Neural crest cell (in vitro differentiated cells): ENCODE results near the gene PLAC1. TPM values are rescaled to one million over a fixed set of nuclear protein-coding genes. Genes with fewer than 3 reads are reported as not detected.

Experiments
- DNase-seq: peaks from one replicate; pipeline ENCODE4 v3.0.0; 2021; ENCODE audit warnings: low read depth, mixed read lengths, low spot score
- H3K27ac Mint-ChIP-seq: one replicate; pipeline ENCODE4 v1.8.0; 2021; ENCODE audit warnings: mild to moderate bottlenecking, mixed read lengths; ENCODE audit not compliant: unreplicated experiment
- H3K27me3 Mint-ChIP-seq: 2 replicates; pipeline ENCODE4 v1.8.0; 2021; ENCODE audit warnings: low read depth, mild to moderate bottlenecking, mixed read lengths
- H3K36me3 Mint-ChIP-seq: 2 replicates; pipeline ENCODE4 v1.8.0; 2021; ENCODE audit warnings: low read depth, mild to moderate bottlenecking, mixed read lengths
- H3K4me1 Mint-ChIP-seq: 2 replicates; pipeline ENCODE4 v1.8.0; 2021; ENCODE audit warnings: mixed read lengths
- H3K4me3 Mint-ChIP-seq: one replicate; pipeline ENCODE4 v1.8.0; 2021; ENCODE audit warnings: mild to moderate bottlenecking, mixed read lengths
- H3K9me3 Mint-ChIP-seq: 2 replicates; pipeline ENCODE4 v1.8.0; 2021; ENCODE audit warnings: mixed read lengths
- total RNA-seq: library from RNA; stranded (reverse); gene quantifications from 2 replicates; pipeline ENCODE4 v1.2.1, GENCODE V29; 2021
- TF ChIP-seq, protein P1 (sequence below): fragments of 200-600 bp; sonication (generic); conservative IDR thresholded peaks from 2 replicates; pipeline ENCODE4 v1.5.0; 2021; ENCODE audit warnings: antibody characterized with exemption, mild to moderate bottlenecking

PLAC1 gene
- total RNA-seq, 1 donor from 2014 or later = not detected

DNA sequence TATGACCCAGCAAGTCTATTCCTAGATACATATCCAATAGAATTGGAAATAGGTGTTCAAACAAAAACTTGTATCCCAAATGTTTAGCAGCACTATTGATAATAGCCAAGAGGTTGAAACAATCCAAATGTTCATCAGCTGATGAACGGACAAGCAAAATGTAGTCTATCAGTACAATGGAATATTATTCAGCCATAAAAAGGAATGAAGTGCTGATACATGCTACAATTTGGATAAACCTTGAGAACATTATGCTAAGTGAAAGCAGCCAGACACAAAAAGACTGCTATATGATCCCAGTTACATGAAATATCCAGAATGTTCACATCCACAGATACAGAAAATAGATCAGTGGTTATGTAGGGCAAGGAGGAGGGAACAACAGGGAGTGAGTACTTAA is 50.1 kb downstream of the PLAC1 start:
- DNase-seq = no peak
- no peak overlapping the region for H3K4me3 Mint-ChIP-seq
- peaks cover 15% of the 10 kb centered on the region for H3K4me1 Mint-ChIP-seq
- no peaks in the 10 kb centered on the region for H3K36me3 Mint-ChIP-seq
- TF ChIP-seq, protein P1, sequence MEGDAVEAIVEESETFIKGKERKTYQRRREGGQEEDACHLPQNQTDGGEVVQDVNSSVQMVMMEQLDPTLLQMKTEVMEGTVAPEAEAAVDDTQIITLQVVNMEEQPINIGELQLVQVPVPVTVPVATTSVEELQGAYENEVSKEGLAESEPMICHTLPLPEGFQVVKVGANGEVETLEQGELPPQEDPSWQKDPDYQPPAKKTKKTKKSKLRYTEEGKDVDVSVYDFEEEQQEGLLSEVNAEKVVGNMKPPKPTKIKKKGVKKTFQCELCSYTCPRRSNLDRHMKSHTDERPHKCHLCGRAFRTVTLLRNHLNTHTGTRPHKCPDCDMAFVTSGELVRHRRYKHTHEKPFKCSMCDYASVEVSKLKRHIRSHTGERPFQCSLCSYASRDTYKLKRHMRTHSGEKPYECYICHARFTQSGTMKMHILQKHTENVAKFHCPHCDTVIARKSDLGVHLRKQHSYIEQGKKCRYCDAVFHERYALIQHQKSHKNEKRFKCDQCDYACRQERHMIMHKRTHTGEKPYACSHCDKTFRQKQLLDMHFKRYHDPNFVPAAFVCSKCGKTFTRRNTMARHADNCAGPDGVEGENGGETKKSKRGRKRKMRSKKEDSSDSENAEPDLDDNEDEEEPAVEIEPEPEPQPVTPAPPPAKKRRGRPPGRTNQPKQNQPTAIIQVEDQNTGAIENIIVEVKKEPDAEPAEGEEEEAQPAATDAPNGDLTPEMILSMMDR = no peak
- no peak overlapping the region for H3K27ac Mint-ChIP-seq
- H3K9me3 Mint-ChIP-seq = peaks cover 13% of the 10 kb centered on the region
- H3K27me3 Mint-ChIP-seq = no peaks in the 10 kb centered on the region

DNA sequence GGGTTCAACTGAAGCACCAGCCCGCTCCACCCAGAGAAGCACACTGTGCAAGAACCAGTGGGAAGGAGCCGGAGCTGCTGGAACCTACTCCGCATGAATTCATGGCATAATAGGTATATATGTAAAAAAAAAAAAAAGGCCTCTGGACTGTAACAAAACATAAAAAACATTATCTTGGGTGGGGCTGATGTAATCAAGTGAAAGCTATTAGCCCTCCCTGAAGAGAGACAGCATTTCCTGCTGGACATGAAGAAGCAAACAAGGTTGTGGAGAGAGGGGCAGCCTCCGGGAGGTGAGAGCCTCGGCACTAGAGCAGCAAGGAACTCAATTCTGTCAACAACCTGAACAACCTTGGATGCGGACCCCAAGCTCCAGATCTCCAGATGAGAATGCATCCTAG is 50.7 kb downstream of the PLAC1 start:
- TF ChIP-seq, protein P1 = no peak
- Mint-ChIP-seq H3K36me3 (peaks cover 2% of the 10 kb centered on the region), H3K4me3 (no peak overlapping the region), H3K27ac (no peak overlapping the region), H3K4me1 (peaks cover 15% of the 10 kb centered on the region), H3K9me3 (peaks cover 15% of the 10 kb centered on the region), H3K27me3 (no peaks in the 10 kb centered on the region)
- no peak for DNase-seq

DNA sequence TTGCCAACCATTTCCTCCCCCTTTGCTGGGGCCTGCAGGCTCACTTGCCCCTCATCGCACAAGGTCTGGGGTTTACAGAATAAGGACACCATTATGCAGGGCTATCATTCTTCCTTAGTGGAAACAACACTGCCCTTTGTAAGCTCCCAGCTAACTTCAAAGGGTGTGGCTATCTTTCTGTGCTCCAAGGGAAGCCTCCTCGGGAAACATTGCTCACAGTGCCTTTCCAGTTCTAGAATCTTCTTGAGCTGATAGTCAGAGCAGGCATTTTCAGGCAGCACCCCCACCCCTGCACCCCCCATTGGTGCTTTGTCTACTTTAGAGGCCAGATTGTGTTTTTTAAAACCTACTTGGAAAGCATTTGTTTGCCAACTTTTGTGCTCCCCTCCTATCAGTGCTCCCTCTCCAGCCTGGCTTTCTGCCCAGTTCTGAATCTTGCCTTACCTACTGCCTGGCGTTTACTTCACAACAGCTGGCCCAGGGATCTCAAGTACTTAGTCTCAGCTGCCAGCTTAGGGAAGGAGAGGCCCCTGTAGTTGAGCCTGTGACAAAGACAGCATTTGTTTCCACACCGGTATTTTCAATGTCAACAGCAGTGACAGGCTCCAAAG is 53.5 kb downstream of the PLAC1 start:
- H3K9me3 Mint-ChIP-seq = peaks cover 17% of the 10 kb centered on the region
- H3K27me3 Mint-ChIP-seq = no peaks in the 10 kb centered on the region
- no peak for DNase-seq
- H3K36me3 Mint-ChIP-seq = peaks cover 3% of the 10 kb centered on the region
- H3K27ac Mint-ChIP-seq = peak overlapping the region; percentile 97
- TF ChIP-seq, protein P1 = no peak
- H3K4me1 Mint-ChIP-seq = peaks cover 15% of the 10 kb centered on the region
- H3K4me3 Mint-ChIP-seq = peak overlapping the region; percentile 50

DNA sequence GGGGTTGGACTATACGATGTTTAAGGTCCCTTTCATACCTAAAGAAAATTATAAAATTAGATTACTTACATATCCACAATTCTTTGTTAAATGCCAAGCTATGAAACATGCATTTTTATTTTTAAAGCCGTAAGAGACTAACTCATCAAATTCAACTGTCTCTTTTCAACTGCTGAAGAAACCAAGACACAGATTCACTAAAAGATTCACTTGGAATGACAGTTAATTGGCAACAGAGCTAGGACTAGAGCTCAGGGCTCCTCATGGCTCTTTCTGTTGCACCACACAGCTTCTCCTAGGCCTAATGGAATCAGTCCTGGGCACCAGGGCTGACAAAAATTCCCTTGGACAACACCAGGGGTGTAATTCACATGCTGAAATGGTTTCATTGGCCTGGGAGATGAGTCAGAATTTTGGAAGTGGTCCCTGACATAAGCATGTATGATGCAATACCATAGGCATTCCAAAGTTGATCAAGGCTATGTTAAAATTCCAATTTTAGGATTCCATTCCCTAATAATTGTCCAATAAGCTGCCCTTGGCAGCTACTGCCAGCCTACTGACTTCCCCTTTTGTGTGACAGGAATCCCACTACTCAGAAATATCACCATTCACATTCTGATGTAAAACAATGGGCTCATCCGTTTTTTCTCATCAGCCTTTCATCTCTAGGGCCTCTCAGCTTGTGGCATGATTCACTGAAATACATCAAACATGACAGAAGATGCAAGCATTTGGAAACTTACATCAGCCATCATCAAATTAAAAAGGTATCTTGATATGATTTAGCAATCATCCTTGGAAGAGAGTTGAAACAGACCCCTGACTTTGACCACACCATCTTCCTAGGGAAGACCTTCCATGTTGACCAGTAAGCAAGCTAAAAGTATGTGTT is 54.2 kb downstream of the PLAC1 start:
- H3K4me1 Mint-ChIP-seq = peaks cover 15% of the 10 kb centered on the region
- no peaks in the 10 kb centered on the region for H3K27me3 Mint-ChIP-seq
- no peak for DNase-seq
- TF ChIP-seq, protein P1 = no peak
- peaks cover 3% of the 10 kb centered on the region for H3K36me3 Mint-ChIP-seq
- H3K4me3 Mint-ChIP-seq = peak overlapping the region; percentile 50
- peaks cover 14% of the 10 kb centered on the region for H3K9me3 Mint-ChIP-seq
- peak overlapping the region; percentile 97 for H3K27ac Mint-ChIP-seq

DNA sequence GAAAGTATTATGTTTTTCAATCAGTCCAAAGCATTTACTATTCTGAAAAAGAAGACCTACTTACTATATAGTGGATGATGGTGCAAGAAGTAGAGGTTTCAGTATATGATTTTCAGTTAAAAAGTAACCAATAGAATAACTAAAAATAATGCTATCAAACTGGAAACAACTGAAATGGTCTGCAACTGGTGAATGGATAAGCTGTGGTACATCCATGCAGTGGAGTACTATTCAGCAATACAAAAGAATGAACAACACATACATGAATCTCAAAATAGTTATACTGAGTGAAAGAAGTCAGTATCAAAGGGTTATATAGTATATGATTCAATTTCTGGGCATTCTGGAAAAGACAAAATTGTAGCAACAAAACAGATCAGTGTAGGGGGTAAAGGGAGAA is 55.9 kb downstream of the PLAC1 start:
- peaks cover 15% of the 10 kb centered on the region for H3K4me1 Mint-ChIP-seq
- peaks cover 3% of the 10 kb centered on the region for H3K36me3 Mint-ChIP-seq
- H3K9me3 Mint-ChIP-seq = peaks cover 9% of the 10 kb centered on the region
- H3K27ac Mint-ChIP-seq = no peak overlapping the region
- no peak for DNase-seq
- TF ChIP-seq, protein P1 = no peak
- H3K27me3 Mint-ChIP-seq = no peaks in the 10 kb centered on the region
- no peak overlapping the region for H3K4me3 Mint-ChIP-seq
